AG09319 (cell line): ENCODE data around the gene CAPZA1.

Experiments used
- DNase-seq: peaks from one replicate; pipeline ENCODE4 v3.0.0-alpha.2; 2010; ENCODE audit warnings: low read depth; ENCODE audit errors: extremely low read depth
- CTCF ChIP-seq: IDR thresholded peaks from 2 replicates; pipeline ENCODE4 v1.5.1; 2011; ENCODE audit warnings: low read depth, mild to moderate bottlenecking, inconsistent platforms, low read length, moderate library complexity

CAPZA1 gene

GRCh38 chr1:112677501-112677900 is 57.9 kb downstream of the CAPZA1 start:
- no peak for TF ChIP-seq CTCF
- DNase-seq, result no peak

DNA sequence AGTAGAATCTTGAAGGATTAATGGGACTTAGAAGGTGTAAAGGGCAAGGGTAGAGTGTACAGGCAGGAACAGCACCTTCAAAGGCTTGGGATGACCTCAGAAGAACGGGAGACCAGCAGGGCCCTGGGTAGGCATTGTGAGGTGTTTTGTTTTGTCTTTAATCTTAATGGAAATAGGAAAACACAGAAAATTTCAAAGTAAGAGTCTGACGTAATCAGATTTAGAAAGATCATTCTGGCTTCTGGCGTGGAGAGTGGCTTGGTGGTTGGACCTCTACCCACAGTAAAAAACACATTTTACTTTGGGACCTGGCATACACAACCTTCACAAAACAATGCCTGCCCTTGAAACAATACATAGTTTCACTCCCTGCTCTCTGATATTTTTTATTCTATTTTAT is 59.0 kb downstream of the CAPZA1 start:
- no peak for TF ChIP-seq CTCF
- no peak for DNase-seq

DNA sequence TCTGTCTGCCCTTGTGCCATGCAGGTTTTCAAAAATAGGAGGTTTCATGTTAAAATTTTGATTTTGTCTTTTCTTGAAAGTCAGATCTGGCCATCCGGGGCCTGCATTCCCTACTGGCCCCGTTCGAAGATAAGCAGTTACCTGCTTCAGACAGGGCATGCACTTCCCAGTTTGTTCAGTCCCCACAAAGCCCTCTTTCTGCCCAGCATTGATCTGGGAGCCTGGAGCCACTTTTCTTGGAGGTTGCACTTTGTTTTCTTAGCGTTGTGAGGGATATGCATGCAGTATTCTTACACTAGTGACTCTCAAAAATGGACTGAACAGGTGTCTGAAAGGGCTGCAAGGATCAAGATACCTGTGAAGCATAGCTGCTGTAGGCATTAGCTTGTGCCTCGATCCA is 66.3 kb downstream of the CAPZA1 start:
- TF ChIP-seq CTCF, result no peak
- DNase-seq, result no peak

DNA sequence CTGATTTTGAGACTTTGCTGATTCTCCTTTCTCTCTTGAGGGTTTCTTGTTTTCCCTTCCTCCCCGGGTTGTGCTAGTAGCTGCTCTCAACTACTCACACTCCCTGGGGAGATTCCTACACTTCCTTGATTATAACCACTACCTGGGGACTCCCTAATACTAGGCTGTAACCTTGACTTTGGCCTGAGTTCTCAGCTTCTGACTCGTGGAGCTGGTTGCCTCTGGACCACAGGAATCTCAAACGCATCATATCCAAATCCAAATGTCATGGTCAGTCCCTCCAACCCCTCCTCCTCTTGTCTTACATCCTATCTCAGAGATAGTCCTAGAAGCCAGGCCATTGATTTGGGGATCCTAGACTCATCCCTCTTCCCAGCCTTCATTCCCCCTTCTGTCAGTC is 66.8 kb downstream of the CAPZA1 start:
- DNase-seq, result no peak
- TF ChIP-seq CTCF, result no peak

- no peak for TF ChIP-seq CTCF
- no peak for DNase-seq
These were observed 67.2 kb downstream of the CAPZA1 start for GRCh38 chr1:112686835-112687234.

DNA sequence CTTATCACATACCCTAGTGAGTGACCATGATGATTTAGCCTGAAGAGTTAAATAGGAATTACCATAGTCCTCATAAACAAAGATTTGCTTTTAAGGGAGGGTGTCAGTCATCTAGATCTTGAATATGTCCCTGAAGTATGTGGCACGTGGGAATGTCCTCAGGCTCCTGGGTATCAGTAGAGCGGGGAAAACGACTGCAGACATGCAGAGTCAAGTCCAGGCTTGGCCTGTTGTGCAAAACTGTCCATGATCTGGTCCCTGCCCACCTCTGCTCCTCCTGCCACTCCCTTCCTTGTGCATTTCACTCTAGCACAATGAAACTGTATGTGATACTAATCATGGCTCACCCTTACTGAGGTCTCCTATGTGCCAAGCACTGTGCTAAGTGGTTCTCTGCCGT is 67.7 kb downstream of the CAPZA1 start:
- no peak for TF ChIP-seq CTCF
- no peak for DNase-seq

DNA sequence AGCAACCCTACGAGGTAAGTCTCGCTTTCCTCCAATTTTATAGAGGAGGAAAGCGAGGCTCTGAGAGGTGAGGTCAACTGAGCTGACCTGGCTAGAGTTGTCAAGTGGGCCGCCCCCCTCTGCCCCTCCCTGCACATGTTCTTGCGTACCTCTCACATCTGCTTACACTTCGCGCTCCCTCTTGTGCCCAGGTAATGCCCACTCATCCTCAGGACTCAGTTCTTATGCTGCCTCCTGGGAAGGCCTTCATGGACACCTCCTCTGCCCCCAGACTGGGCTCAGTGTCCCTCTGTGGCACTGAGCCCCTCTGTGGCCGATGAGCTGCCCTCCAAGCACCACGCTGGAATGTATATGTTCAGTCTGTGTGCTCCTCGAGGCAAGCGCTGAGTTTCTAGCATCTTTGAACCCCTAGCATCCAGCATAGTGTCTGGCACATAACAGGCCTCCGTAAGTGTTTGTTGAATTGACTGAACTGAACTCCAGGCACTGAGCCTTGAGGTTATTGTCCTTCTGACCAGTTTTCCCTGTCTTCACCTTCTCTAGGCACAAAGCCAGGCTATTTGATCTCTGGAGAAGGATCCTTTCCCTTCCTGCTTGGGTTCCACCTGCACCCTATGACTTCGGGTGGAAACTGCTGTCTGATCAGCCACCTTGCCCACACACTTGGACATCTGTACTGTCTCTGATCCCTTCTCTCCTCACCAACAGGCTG is 68.3 kb downstream of the CAPZA1 start:
- no peak for DNase-seq
- TF ChIP-seq CTCF, result no peak
